ENCODE measurements around the gene ANKRD18A. TPM values are rescaled to one million over a fixed set of nuclear protein-coding genes. Genes with fewer than 3 reads are reported as not detected.
"Not testable (repeated sequence)": the region's sequence is repeated elsewhere in the genome, so short reads cannot be mapped to it uniquely, and the experiment has no call there.

The ANKRD18A gene
- total RNA-seq, 2 donors from 2014 or later, result 9.1 to 15.2 TPM

GRCh38 chr9:38641142-38641541, 20.7 kb upstream of the ANKRD18A start:
- DNase-seq (ENCODE audit: low spot score in 2 of 2), result no peak
- no peaks in the 10 kb centered on the region for H3K9me3 Mint-ChIP-seq
- H3K36me3 Mint-ChIP-seq, result no peaks in the 10 kb centered on the region
- no peak overlapping the region for H3K27ac Mint-ChIP-seq
- ATAC-seq, result no peak

DNA sequence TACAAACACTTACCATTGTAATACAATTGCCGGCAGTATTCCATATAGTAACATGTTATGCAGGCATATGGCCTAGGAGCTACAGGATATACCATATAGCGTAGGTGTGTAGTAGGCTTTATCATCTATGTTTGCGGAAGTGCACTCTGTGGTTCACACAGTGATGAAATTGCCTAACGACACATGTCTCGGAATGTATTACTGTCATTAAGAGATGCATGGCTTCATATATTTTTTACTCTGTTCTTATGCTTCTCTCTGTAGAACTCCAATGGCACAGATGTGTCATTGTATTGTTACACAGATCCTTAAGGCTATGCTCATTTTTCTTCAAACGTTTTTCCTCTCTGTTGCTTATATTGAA, 19.2 kb upstream of the ANKRD18A start:
- DNase-seq (ENCODE audit: low spot score in 2 of 2), result no peak
- Mint-ChIP-seq H3K36me3 (no peaks in the 10 kb centered on the region), H3K27ac (no peak overlapping the region), H3K9me3 (no peaks in the 10 kb centered on the region)
- no peak for ATAC-seq

DNA sequence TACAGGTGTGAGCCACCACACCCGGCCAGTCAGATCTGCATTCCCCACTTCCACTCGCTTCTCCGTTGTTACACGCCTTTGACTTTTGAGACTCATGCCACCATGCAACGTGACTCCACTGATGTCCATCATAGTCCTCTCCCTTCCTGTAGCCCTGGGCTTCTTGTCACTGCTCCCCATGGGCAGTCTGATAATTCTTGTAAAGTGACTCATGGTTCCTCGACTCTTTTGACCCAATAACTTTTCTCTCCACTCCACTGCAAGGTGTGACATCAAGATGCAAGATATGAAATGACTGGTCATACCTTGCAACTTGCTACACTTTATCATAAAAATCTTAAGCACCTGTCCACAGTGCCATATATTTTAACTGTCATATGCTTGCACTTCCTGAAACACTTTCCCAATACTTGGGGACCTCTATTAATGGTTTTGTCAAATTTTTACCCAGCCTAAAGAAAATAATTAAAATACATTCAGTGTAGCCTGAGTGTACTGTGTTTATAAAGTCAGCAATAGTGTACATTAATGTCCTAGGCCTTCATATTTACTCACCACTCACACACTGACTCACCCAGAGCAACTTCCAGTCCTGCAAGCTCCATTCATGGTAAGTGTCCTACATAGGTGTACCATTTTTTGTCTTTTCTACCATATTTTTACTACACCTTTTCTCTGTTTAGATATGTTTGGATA, 18.6 kb upstream of the ANKRD18A start:
- Mint-ChIP-seq H3K27ac (no peak overlapping the region), H3K36me3 (no peaks in the 10 kb centered on the region), H3K9me3 (no peaks in the 10 kb centered on the region)
- DNase-seq (ENCODE audit: low spot score in 2 of 2) (no peak), ATAC-seq (no peak)

- DNase-seq (ENCODE audit: low spot score in 2 of 2), result no peak
- Mint-ChIP-seq H3K9me3 (no peaks in the 10 kb centered on the region), H3K27ac (no peak overlapping the region), H3K36me3 (no peaks in the 10 kb centered on the region)
- ATAC-seq, result no peak
These were observed 13.9 kb upstream of the ANKRD18A start for GRCh38 chr9:38634315-38634714.

GRCh38 chr9:38629511-38629910, 9.1 kb upstream of the ANKRD18A start:
- DNase-seq (ENCODE audit: low spot score in 2 of 2) (no peak), ATAC-seq (no peak)
- peaks cover 3 to 11% of the 10 kb centered on the region in 2 donors for H3K9me3 Mint-ChIP-seq

DNA sequence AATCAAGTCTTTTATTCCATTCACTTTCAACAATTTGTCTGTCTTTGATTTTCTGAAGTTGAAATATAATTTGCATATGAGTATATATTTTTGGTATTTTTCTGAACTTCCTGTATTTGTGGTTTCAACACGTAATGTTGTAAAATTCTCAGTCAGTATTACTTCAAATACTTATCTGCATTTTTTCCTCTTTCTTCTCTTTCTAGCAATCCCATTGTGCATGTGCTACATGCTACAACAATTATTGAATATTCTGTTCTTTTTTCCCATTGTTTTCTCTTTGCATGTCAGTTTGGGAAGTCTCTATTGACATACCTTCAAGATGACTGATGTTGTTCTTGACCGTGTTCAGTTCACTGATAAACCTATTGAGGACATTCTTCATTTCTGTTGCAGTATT, 5.6 kb upstream of the ANKRD18A start:
- H3K27ac Mint-ChIP-seq, result no peak overlapping the region
- DNase-seq (ENCODE audit: low spot score in 2 of 2), result no peak
- peaks cover 3 to 15% of the 10 kb centered on the region in 2 donors for H3K9me3 Mint-ChIP-seq
- peaks cover 11 to 23% of the 10 kb centered on the region in 2 donors for H3K36me3 Mint-ChIP-seq
- ATAC-seq, result no peak

More at GRCh38 chr9:38629511-38629910, 9.1 kb upstream of the ANKRD18A start:
- peaks cover 6 to 8% of the 10 kb centered on the region in 2 donors for H3K36me3 Mint-ChIP-seq
- H3K27ac Mint-ChIP-seq, result no peak overlapping the region

GRCh38 chr9:38622951-38623350, 2.6 kb upstream of the ANKRD18A start:
- ATAC-seq (no peak), DNase-seq (ENCODE audit: low spot score in 2 of 2) (no peak)
- peaks cover 11 to 23% of the 10 kb centered on the region in 2 donors for H3K36me3 Mint-ChIP-seq
- H3K27ac Mint-ChIP-seq, result no peak overlapping the region
- peaks cover 3 to 15% of the 10 kb centered on the region in 2 donors for H3K9me3 Mint-ChIP-seq

GRCh38 chr9:38622288-38622674, 1.9 kb upstream of the ANKRD18A start:
- Mint-ChIP-seq H3K36me3 (peaks cover 11 to 23% of the 10 kb centered on the region in 2 donors), H3K9me3 (peaks cover 3 to 15% of the 10 kb centered on the region in 2 donors), H3K27ac (no peak overlapping the region)
- ATAC-seq (no peak), DNase-seq (ENCODE audit: low spot score in 2 of 2) (peak in 1 of 2 donors; percentile 19)

- Mint-ChIP-seq H3K9me3 (peaks cover 3 to 15% of the 10 kb centered on the region in 2 donors), H3K27ac (no peak overlapping the region)
These were observed 1.3 kb upstream of the ANKRD18A start for GRCh38 chr9:38621434-38622287.

DNA sequence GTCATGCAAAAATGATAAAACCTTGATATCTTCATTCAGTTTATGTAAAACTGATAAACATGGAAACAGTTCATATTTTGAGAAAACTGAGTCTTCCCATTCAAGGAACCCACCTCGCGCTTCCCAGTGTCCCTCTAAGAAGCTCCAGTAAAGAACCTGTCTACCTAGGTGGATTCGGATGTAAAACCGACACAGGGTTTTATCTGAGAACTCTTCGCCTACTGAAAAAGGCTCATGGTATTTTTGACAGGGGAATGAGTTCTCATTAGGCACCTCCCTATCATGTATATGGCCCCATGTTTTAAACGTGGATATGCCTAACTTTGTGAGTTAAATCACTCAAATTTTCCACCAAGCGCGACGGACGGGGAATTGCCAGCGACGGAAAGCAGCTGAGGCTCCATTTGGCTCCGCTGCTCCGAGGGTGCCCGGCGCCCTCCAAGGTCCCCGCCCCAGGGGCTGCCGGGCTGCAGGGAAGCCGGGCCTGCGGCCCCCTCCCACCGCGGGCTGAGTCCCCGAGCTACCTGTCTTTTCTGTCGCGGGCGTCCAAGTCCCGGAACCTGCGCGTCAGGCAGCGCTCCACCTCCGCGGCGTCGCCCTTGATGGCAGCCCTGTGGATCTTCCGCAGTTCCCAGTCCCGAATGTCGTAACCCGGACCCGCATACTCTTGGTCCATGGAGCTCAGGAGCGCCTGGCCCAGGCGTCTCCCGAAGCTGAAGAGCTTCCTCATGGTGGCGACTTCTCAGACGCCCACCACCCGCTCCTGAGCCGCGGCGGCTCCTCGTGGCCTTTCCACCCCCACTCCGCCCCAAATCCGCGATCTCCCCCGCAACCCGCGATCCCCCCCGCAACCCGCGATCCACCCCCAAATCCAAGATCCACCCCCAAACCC, 594 bp downstream of the ANKRD18A start:
- Mint-ChIP-seq H3K27ac (peak overlapping the region; percentile 86 to 94), H3K9me3 (peaks cover 0 to 4% of the 10 kb centered on the region in 2 donors), H3K36me3 (peaks cover 5 to 15% of the 10 kb centered on the region in 2 donors)
- DNase-seq (ENCODE audit: low spot score in 2 of 2) (peak; percentile 29 to 58), ATAC-seq (peak; percentile 1 to 5)

More at GRCh38 chr9:38621434-38622287, 1.3 kb upstream of the ANKRD18A start:
- peak; percentile 44 to 51 for ATAC-seq
- peak; percentile 49 to 65 for DNase-seq (ENCODE audit: low spot score in 2 of 2)
- peaks cover 11 to 23% of the 10 kb centered on the region in 2 donors for H3K36me3 Mint-ChIP-seq

DNA sequence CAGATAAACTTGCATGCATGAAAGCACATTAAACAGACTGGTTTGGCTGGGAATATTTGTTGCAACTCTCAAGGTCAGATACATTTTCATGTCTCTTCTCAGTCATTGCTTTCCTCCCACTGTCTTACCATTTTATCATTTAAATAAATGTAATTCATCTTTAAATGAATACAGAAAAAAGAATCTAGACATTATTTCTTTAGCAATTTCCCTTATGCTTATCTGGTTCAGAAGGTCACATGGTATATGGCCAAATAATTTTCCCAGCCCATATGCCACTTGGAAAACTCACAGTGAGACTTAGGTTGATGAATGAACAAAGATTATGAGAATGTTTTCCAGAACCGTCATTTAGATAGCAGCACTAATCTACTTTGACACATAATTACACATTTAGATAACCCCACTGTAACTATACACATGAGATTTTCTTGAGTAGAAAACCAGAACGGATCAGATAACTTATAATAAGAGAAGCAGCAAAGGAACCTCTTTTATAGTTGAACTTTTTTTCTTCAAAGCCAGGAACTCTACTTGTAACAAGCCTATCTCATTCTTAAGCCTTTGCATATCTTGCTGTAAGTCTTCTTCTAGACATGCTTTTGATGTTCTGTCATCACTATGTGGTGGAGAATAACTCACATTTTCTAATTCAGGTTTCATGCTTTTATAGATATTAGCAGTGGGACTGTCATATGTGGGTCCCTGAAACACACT, 22.2 kb downstream of the ANKRD18A start:
- not testable (repeated sequence) for ATAC-seq; DNase-seq (ENCODE audit: low spot score in 2 of 2); H3K27ac Mint-ChIP-seq; H3K36me3 Mint-ChIP-seq; H3K9me3 Mint-ChIP-seq

DNA sequence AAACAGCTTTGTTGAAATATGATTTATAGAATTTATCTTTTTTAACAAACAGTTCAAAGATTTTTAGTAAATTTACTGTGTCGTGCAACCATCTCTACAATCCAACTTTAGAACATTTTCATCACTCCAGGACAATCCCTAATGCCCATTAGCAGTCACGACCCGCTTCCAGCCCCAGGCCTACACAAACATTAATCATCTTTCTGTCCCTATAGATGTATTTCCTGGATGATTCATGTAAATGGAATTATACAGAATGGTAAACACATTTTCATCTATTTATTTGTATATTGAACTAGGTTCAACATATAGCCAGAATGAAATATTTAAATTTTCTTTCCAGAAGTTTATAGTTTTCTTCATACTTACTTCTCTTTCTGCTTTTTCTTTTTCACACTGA, 25.3 kb downstream of the ANKRD18A start:
- not testable (repeated sequence) for H3K9me3 Mint-ChIP-seq; H3K36me3 Mint-ChIP-seq; ATAC-seq; H3K27ac Mint-ChIP-seq; DNase-seq (ENCODE audit: low spot score in 2 of 2)

DNA sequence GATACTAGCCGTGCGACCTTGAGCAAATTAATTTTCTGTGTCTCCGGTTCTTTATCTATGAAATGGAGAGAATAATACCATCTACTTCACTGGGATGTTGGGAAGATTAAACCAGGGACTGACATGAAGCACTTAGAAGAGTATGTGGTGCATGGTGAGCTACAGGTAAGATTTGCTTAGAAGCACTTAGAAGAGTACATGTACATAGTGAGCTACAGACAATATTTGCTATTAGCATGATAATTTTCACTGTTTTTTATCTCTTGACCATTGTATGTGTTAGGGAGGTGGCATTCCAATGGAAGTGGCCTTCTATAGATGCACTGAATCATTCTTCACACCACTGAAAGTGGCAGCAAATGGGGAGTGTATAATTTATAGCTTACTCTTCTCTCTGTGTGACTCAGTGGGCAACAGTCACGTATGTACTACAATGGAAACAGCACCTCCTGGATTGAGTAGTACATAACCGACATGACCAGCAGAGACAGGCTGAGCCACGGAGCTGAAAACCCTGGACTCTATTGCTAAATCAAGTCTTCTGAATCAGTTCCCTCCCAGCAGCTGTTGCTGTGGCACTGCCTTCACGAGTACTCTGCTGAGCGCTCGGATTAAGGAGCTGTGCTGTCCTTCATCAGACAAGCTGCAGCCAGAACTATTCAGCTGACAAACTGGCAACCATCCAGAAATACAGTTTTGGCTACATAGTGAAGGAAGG, 28.9 kb downstream of the ANKRD18A start:
- not testable (repeated sequence) for H3K9me3 Mint-ChIP-seq; H3K27ac Mint-ChIP-seq; H3K36me3 Mint-ChIP-seq; DNase-seq (ENCODE audit: low spot score in 2 of 2)
- ATAC-seq, result peak; percentile 37 to 94

GRCh38 chr9:38583765-38584164, 36.6 kb downstream of the ANKRD18A start:
- not testable (repeated sequence) for H3K36me3 Mint-ChIP-seq, H3K27ac Mint-ChIP-seq, ATAC-seq

DNA sequence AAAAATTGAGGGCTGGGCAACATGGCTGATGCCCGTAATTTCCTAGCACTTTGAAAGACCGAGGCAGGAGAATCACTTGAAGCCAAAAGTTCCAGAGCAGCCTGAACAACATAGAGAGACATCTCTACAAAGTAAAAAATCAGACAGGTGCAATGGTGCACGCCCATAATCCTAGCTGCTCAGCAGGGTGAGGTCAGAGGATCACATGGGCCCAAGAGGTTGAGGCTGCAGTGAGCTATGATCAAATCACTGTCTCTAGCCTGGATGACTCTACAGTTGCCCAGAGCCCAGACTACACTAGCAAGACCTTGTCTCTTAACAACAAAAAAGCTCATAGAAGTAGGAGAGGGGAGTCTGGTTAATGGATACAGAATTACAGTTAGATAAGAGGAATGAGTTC, 40.3 kb downstream of the ANKRD18A start:
- DNase-seq (ENCODE audit: low spot score in 2 of 2); ATAC-seq; H3K27ac Mint-ChIP-seq; H3K36me3 Mint-ChIP-seq; H3K9me3 Mint-ChIP-seq: not testable (repeated sequence)

More at GRCh38 chr9:38583765-38584164, 36.6 kb downstream of the ANKRD18A start:
- not testable (repeated sequence) for H3K9me3 Mint-ChIP-seq; DNase-seq (ENCODE audit: low spot score in 2 of 2)
